GM18498 (cell line): ENCODE results near the gene MUC2.

Experiments
- ATAC-seq: cut with Tn5 transposase; IDR thresholded peaks from one replicate; pipeline ENCODE4 v1.9.1; 2021; ENCODE audit warnings: mild to moderate bottlenecking, moderate library complexity; ENCODE audit not compliant: unreplicated experiment

Gene MUC2

GRCh38 chr11:1118755-1119603, 44.3 kb downstream of the MUC2 start:
- no peak for ATAC-seq

DNA sequence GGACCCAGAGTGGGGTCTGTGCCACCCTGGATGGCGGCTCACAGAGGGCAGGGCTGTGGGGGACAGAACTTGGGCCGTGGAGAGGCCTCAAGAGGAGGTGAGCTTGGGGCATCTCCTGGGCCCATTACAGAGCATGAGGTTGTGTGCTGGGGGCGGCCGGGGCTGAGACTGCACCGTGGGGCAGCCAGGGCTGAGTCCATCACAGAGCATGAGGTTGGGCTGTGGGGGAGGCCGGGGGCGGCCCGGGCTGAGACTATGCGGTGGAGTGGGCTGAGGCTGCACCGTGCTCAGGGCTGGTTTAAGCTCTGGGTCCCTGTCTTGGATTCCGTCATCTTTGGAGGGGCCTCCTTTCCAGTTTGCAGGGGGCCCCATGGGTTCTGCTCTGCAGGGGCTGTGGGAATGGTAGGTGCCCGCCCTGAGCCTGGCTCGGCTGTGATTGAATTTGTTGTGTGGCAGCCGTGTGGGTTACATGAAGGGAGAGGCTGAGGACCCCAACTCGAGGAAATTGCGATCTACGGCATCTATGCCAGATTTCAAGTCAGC, 45.0 kb downstream of the MUC2 start:
- ATAC-seq = no peak

DNA sequence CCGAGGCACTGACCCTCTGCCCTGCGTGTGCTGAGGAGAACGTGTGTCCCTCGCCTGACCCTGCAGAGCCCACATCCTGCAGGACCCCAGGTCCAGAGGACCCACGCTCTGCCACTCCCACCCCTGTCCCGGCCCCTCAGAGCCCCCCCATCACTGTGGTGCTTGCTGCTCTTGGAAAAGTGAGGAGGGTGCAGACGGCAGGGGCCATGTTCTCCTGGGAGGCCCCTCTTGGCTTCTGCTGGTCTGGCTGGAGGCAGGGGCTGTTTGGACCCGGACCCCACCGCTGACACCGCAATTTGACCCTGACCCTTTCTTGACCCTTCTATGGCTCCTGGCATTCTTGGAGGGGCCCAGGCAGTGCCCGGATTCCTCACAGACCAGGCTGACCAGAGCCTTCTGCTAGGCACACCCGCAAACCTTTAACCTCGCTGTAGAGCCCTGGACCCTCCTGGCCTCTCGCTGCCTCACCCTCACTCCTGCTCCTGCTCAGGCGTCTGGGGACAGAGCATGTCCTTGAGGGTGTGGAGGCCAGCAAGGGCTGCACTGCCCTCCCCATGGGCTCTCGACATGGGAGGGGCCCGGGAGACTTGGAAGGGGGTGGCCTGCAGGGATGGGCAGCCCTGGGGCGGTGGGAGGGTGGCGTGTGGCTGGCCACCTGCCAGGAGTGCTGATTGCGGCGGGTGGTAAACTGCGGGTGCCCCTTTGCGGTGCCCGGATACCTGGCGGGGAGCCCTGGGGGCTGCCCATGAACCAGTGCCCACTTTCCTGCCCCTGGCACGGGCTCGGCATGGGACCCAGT, 46.1 kb downstream of the MUC2 start:
- ATAC-seq = no peak

GRCh38 chr11:1121331-1121812, 46.7 kb downstream of the MUC2 start:
- ATAC-seq = no peak

DNA sequence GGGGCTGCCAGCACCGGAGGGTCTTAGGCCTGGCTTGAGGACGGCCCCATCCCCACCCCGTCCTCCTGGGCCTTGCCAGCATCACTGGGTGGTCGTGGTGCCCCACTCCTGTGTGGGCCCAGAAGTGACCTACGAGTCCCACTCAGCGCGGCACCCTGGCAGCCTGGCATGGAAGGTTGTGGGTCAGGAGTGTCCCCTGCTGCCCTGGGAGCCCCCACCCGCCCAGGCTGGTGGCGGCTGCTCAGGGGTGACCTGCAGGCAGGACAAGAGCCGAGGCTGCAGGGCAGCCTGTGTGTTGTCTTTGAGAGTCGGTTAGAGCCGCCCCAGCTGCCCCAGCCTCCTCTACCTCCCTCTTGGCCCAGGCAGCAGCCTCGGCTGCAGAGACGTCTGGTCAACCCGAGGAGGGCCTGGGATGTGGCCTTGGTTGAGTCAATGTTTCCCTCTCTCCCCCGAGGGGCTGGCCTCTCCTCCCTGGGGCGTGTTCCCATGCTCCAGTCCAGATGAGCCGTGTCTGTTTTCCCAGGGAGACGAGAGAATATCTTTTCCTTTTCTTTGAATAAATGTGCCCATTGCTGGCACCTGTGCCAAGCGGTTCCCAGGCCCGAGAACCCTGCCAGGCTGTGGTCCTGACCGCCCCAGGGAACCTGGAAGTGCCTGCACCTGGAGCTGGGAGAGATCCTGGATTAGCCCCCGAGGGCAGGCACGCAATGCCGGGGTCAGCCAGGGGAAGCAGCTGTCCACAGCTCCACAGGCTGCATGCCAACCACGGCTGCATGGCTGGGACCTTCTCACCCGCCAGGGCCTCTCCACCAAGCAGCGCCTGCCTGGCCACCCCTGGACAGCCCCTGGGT, 47.4 kb downstream of the MUC2 start:
- no peak for ATAC-seq

DNA sequence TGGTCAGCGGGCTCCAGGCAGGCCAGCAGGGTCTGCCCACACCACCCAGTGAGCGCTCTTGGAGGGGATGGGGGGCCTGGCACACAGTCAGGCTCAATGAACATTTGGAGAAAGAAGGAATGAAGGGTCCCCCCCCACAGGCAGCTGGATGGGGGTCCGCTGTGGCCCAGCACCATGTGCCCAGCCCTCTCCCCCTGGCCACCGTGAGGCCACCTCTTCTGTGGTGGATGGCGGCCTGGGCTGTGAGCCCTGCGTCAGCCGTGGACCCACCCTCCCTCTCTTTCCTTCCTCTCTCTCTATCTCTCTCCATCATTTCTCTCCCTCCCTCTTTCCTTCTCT, 48.0 kb downstream of the MUC2 start:
- ATAC-seq = no peak

GRCh38 chr11:1123970-1124369, 49.3 kb downstream of the MUC2 start:
- ATAC-seq = no peak
